IPS-20b (cell line): ENCODE data around the gene TOP3A.

Experiments
- H3K27ac ChIP-seq: one replicate; pipeline ENCODE4 v1.5.1; 2013; ENCODE audit warnings: low read length
- H3K27me3 ChIP-seq: 2 replicates; pipeline ENCODE4 v1.6.1; 2013; ENCODE audit warnings: mild to moderate bottlenecking, low read length, inconsistent platforms; ENCODE audit not compliant: insufficient read depth
- H3K36me3 ChIP-seq: 2 replicates; pipeline ENCODE4 v1.6.1; 2013; ENCODE audit warnings: low read depth, mild to moderate bottlenecking, inconsistent platforms, low read length, moderate library complexity; ENCODE audit not compliant: insufficient read depth
- H3K4me1 ChIP-seq: 2 replicates; pipeline ENCODE4 v1.6.1; 2013; ENCODE audit warnings: mild to moderate bottlenecking, control low read depth, inconsistent platforms, low read length, moderate library complexity; ENCODE audit not compliant: insufficient read depth
- H3K4me3 ChIP-seq: 2 replicates; pipeline ENCODE4 v1.5.1; 2013; ENCODE audit warnings: mild to moderate bottlenecking, low read length, inconsistent platforms
- H3K9ac ChIP-seq: 2 replicates; pipeline ENCODE4 v1.6.1; 2013; ENCODE audit warnings: low read depth, mild to moderate bottlenecking, inconsistent platforms, low read length, moderate library complexity
- H3K9me3 ChIP-seq: 2 replicates; pipeline ENCODE4 v1.6.1; 2013; ENCODE audit warnings: mild to moderate bottlenecking, low read depth, low read length, inconsistent platforms; ENCODE audit not compliant: insufficient read depth

The TOP3A gene

DNA sequence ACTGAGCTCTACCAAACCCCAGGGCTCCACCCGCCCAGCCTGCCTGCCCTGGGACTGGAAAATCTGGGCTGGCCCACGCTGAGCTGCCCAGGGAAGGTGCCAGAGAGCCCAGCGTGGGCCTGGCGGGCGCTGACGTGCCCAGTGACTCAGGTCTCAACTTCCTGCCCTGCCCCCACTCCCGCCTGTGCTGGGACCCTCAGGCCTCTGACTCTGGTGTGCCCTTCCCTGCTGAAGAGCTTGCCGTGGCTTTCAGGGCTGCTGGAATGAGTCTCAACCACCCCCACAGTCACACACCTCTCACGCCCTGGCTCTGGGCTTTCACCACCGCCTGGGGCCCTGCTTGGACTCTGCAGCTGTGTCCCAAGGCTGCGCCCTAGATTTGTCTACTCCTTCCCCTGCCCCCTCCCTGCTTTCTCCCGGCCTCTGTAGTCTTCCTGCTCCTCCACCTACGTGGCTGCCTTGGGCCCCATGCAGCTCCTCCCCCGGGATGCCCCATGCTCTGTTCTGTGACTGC, 79.0 kb downstream of the TOP3A start:
- Histone ChIP-seq H3K27me3 (no peaks in the 10 kb centered on the region), H3K36me3 (peaks cover 84% of the 10 kb centered on the region), H3K4me1 (no peaks in the 10 kb centered on the region; the same call in 1 of the 2 replicates), H3K9me3 (no peaks in the 10 kb centered on the region), H3K4me3 (no peak overlapping the region), H3K27ac (no peak overlapping the region), H3K9ac (no peak overlapping the region)

DNA sequence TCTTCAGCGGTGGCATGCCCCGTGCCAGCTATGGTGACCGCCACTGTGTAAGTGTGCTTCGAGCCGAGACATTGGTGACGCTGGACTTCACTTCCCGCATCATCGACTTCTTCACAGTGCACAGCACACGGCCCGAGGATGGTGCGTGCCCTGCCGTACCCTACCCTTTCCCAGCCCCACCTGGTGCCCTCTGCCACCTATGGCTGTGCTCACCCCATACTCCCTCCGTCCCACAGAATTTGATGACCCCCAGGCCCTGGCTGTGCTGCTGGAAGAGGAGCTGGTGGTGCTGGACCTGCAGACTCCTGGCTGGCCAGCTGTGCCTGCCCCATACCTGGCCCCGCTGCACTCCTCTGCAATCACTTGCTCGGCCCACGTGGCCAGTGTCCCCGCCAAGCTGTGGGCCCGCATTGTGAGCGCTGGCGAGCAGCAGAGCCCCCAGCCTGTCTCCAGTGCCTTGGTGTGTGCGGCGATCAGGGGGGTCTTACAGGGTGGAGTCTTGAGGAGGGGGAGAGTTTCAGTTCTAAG, 79.9 kb downstream of the TOP3A start:
- Histone ChIP-seq H3K9ac (no peak overlapping the region), H3K27me3 (no peaks in the 10 kb centered on the region), H3K36me3 (peaks cover 76% of the 10 kb centered on the region), H3K4me3 (no peak overlapping the region), H3K27ac (no peak overlapping the region), H3K4me1 (no peaks in the 10 kb centered on the region; the same call in 1 of the 2 replicates), H3K9me3 (no peaks in the 10 kb centered on the region)

DNA sequence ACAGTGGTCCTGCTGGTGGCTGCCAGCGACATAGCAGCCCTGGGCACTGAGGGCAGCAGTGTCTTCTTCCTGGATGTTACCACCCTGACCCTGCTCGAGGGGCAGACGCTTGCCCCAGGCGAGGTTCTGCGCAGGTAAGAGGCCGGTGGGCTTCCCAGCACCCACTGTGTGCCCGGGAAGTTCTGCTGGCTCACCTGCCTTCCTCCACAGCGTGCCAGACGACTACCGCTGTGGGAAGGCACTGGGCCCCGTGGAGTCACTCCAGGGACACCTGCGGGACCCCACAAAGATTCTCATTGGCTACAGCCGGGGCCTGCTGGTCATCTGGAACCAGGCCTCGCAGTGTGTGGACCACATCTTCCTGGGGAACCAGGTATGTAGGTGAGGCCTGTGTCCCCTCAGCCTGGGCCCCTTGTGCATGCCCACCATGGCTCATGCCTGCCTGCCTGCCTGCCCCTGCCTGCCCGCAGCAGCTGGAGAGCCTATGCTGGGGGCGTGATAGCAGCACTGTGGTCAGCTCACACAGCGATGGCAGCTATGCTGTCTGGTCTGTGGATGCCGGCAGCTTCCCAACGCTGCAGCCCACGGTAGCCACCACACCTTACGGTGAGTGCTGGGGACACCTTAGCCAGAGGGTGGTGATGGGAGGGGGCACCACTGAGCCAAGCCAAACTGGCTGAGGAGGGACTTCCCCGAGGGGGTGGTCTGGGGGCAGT, 80.8 kb downstream of the TOP3A start:
- Histone ChIP-seq H3K4me3 (no peak overlapping the region), H3K4me1 (no peaks in the 10 kb centered on the region; the same call in 1 of the 2 replicates), H3K9me3 (no peaks in the 10 kb centered on the region), H3K27ac (no peak overlapping the region), H3K36me3 (peaks cover 66% of the 10 kb centered on the region), H3K27me3 (no peaks in the 10 kb centered on the region), H3K9ac (no peak overlapping the region)

GRCh38 chr17:18231164-18231563, 83.6 kb downstream of the TOP3A start:
- Histone ChIP-seq H3K36me3 (peaks cover 42% of the 10 kb centered on the region), H3K27ac (no peak overlapping the region), H3K4me1 (no peaks in the 10 kb centered on the region; the same call in 1 of the 2 replicates), H3K9ac (0 out of 2 replicates have a peak overlapping the region, but pooled peaks have one; percentile 48), H3K9me3 (no peaks in the 10 kb centered on the region), H3K4me3 (no peak overlapping the region), H3K27me3 (no peaks in the 10 kb centered on the region)

DNA sequence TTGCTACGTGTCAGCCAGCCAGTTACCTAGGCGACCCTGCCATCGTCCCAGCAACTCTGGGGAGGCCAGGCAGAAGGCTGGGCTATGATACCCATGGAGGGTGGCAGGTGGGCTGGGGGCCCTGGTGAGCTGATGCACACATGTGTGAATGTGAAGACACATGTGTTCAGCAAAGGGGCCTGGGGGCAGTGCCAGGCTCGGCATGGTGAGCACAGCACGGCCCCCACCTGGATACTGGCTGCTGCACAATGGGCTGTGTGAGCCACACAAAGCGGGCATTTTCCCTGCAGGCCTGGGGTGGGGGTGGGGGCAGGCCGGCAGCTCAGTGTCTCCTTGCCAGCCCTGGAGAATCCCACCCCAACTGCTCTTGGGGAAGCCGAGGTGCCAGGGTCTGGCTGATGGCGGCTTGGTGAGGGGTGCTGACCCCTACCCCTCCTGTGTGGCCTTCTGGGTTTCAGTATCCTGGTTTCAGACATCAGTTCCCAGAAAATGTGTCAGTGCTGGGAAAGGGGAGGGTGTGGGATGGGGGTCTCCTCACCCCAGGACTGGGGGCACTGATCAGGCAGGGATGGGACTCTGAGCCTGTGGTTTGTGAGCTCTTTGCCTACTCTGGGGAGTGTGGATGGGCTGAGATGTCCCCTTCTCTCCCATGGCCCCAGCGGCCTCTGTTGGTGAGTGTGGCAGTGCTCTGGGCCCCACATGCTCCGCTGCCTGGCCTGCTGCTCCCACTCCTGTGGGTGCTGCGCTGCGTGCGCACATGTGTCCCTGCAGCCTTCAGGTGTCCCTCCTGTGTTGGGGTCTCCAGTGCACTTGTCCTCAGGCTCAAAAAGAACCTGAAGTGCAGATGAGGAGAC, 84.3 kb downstream of the TOP3A start:
- Histone ChIP-seq H3K4me3 (no peak overlapping the region), H3K27me3 (no peaks in the 10 kb centered on the region), H3K4me1 (no peaks in the 10 kb centered on the region; the same call in 1 of the 2 replicates), H3K9ac (peak overlapping the region; percentile 48; the same call in 1 of the 2 replicates), H3K9me3 (no peaks in the 10 kb centered on the region), H3K27ac (no peak overlapping the region), H3K36me3 (peaks cover 36% of the 10 kb centered on the region)

DNA sequence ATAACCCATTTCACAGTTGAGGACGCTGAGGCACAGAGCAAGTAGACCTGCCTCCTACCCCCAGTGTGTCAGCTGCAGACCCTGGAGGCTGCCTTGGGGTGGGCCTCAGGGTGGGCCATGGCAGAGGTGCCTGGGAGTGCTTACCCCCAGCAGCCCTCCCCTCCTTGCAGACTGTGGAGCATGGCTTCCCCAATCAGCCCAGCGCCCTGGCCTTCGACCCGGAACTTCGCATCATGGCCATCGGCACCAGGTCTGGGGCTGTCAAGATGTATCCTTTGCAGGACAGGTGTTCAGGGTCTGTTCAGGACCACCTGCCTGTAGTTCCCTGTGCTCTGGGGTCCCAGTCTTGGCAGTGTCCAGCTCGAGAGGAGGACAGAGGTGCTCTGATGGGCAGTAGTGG, 85.0 kb downstream of the TOP3A start:
- Histone ChIP-seq H3K36me3 (peaks cover 28% of the 10 kb centered on the region), H3K27ac (no peak overlapping the region), H3K9ac (no peak overlapping the region), H3K4me1 (no peaks in the 10 kb centered on the region; the same call in 1 of the 2 replicates), H3K27me3 (no peaks in the 10 kb centered on the region), H3K9me3 (no peaks in the 10 kb centered on the region), H3K4me3 (no peak overlapping the region)

- no peak overlapping the region for H3K27ac ChIP-seq
Observed at GRCh38 chr17:18229254-18229653, 85.5 kb downstream of the TOP3A start.

DNA sequence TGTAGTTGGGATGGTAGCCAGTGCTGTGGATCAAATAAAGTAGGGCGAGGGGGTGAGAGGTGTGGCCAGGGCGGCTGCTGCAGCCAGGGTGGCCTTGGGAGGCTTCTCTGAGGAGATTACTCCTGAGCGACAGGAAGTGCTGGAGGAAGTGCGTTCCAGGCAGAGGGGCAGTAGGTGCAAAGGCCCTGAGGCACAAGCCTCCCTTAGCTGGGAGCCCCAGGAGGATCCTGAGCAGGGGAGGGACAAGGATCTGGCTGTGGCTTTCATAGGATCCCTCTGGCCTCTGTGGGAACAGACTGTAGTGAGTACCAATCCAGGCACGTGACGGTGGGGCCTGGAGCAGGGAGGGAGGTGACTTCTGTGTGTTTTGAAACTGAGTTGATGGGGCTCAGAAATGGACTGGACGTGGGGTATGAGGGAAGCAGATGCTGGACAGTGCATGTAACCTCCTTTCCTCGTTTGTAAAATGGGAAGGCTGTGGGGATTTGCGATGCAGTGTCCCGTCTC, 86.6 kb downstream of the TOP3A start:
- Histone ChIP-seq H3K9ac (no peak overlapping the region), H3K4me1 (peaks cover 5% of the 10 kb centered on the region; the same call in 1 of the 2 replicates), H3K9me3 (no peaks in the 10 kb centered on the region), H3K27me3 (no peaks in the 10 kb centered on the region), H3K27ac (no peak overlapping the region), H3K4me3 (no peak overlapping the region), H3K36me3 (peaks cover 13% of the 10 kb centered on the region; the same call in 1 of the 2 replicates)

More at GRCh38 chr17:18229254-18229653, 85.5 kb downstream of the TOP3A start:
- Histone ChIP-seq H3K9ac (no peak overlapping the region), H3K9me3 (no peaks in the 10 kb centered on the region), H3K4me3 (no peak overlapping the region), H3K4me1 (peaks cover under 1% of the 10 kb centered on the region; the same call in 1 of the 2 replicates), H3K36me3 (peaks cover 23% of the 10 kb centered on the region), H3K27me3 (no peaks in the 10 kb centered on the region)

DNA sequence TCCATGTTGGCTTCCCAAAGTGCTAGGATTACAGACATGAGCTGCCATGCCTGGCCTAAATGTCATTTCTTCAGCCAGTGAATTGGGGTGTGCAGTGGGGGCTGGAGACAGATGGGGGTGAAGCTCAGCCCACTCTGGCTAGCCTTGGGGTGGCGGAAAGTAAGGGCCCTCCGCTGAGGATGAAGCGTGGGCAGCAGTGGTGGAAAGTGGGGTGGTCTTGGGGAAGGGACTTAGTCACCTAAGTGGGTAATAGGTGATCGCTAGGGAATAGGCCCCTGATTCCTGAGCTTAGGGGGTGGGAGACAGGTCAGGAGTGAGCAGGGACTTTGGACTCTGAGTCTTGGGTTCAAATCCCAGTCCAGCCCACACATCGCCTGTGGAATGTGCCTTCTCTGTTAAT, 87.2 kb downstream of the TOP3A start:
- H3K36me3 ChIP-seq: peaks cover 7% of the 10 kb centered on the region; the same call in 1 of the 2 replicates
- H3K4me1 ChIP-seq: peaks cover 5% of the 10 kb centered on the region; the same call in 1 of the 2 replicates
- no peaks in the 10 kb centered on the region for H3K9me3 ChIP-seq
- no peak overlapping the region for H3K4me3 ChIP-seq
- no peak overlapping the region for H3K9ac ChIP-seq
- H3K27ac ChIP-seq: no peak overlapping the region
- no peaks in the 10 kb centered on the region for H3K27me3 ChIP-seq

- Histone ChIP-seq H3K9ac (peak overlapping the region; percentile 92), H3K27ac (no peak overlapping the region), H3K36me3 (no peaks in the 10 kb centered on the region), H3K27me3 (no peaks in the 10 kb centered on the region), H3K4me3 (peak overlapping the region; percentile 94), H3K4me1 (peaks cover 5% of the 10 kb centered on the region; the same call in 1 of the 2 replicates), H3K9me3 (no peaks in the 10 kb centered on the region)
Observed at GRCh38 chr17:18226284-18226945, 88.4 kb downstream of the TOP3A start.
